SK-N-MC (cell line): ENCODE data around the gene PXDC1.

Experiments used
- EZH2 ChIP-seq: fragments of 200-600 bp; sonication (generic); IDR thresholded peaks from one replicate; pipeline ENCODE4 v1.6.1; 2017; ENCODE audit warnings: antibody characterized with exemption
- FOXP2 ChIP-seq: optimal IDR thresholded peaks from 2 replicates; pipeline ENCODE3; 2011; ENCODE audit warnings: mild to moderate bottlenecking, moderate library complexity; ENCODE audit not compliant: insufficient read depth; ENCODE audit errors: extremely low read length, control extremely low read depth
- POLR2AphosphoS5 ChIP-seq: IDR thresholded peaks from 2 replicates; pipeline ENCODE4 v1.6.1; 2012; ENCODE audit warnings: mild to moderate bottlenecking, low read depth, low read length, borderline replicate concordance

DNA sequence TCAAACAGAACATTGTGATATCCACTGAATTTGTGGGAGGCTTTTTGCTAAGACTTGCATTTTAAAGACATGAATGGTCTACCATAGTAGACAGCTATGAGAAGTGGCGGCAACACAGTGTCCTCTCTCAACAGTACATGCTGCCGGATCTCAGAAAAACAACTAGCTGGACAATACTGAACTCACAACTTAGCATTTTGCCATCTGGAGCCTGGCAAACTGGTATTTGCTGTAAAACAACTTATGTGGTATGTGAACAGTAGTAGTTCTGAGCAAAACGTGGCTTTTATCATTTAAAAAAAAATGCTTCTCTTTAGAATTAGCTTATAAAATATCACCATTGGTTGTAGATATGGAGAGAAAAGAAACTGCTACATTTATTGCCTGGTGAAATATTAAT lies 3.3 kb upstream of the PXDC1 start:
- TF ChIP-seq POLR2AphosphoS5 (no peak), EZH2 (no peak), FOXP2 (no peak)
